Head of caudate nucleus (tissue), 42 donors: ENCODE results near the gene CFAP58.

ENCODE experiments used
- DNase-seq, 42 donors: peaks; one replicate each; pipeline versions ENCODE4 v3.0.0 to v3.0.0-alpha.2; 2020 to 2021; ENCODE audit warnings: mixed read lengths in 7 of 42
- intact Hi-C: fragments of 100-400 bp; cut with DNase I; formaldehyde crosslinking; loops from one replicate; pipeline ENCODE4 v1.15.0; 2022

Gene CFAP58

GRCh38 chr10:104501449-104501848 lies 147.8 kb downstream of the CFAP58 start:
- DNase-seq, result no peak
- intact Hi-C loops, result no loop called here

GRCh38 chr10:104501864-104502579 lies 148.4 kb downstream of the CFAP58 start:
- intact Hi-C loops, result no loop called here
- no peak for DNase-seq

GRCh38 chr10:104502907-104503306 lies 149.3 kb downstream of the CFAP58 start:
- intact Hi-C loops, result no loop called here
- DNase-seq, result no peak
